Activated CD4-positive, CD25-positive, alpha-beta regulatory T cell treated with anti-CD3 and anti-CD28 coated beads, Interleukin-2, amount 50 U/mL, for 72 hours (primary cell): ENCODE data around the gene CIPC.

Experiments
- DNase-seq: peaks from one replicate; pipeline ENCODE4 v3.0.0; 2021

Gene CIPC

GRCh38 chr14:77097700-77098528, at the start of gene CIPC:
Gene CIPC (plus strand): TSS chr14:77098258. CDS start chr14:77105709, 7,451 bp downstream.
- peak; percentile 99 for DNase-seq

- DNase-seq: no peak
Observed at GRCh38 chr14:77051116-77051515, 46.9 kb upstream of the CIPC start.

- DNase-seq: no peak
Observed at GRCh38 chr14:77052281-77053044, 45.6 kb upstream of the CIPC start.

GRCh38 chr14:77053046-77053841, 44.8 kb upstream of the CIPC start:
- DNase-seq: peak; percentile 82

GRCh38 chr14:77055306-77055705, 42.8 kb upstream of the CIPC start:
- DNase-seq: no peak

- no peak for DNase-seq
Observed at GRCh38 chr14:77055981-77056380, 42.1 kb upstream of the CIPC start.

GRCh38 chr14:77058117-77058516, 39.9 kb upstream of the CIPC start:
- no peak for DNase-seq

- DNase-seq: no peak
Observed at GRCh38 chr14:77058785-77059184, 39.3 kb upstream of the CIPC start.

- DNase-seq: no peak
Observed at GRCh38 chr14:77059276-77059915, 38.7 kb upstream of the CIPC start.

- no peak for DNase-seq
Observed at GRCh38 chr14:77061630-77062257, 36.3 kb upstream of the CIPC start.

GRCh38 chr14:77062261-77062660, 35.8 kb upstream of the CIPC start:
- no peak for DNase-seq

- no peak for DNase-seq
Observed at GRCh38 chr14:77063571-77064171, 34.4 kb upstream of the CIPC start.

- DNase-seq: no peak
Observed at GRCh38 chr14:77064521-77065178, 33.4 kb upstream of the CIPC start.

- no peak for DNase-seq
Observed at GRCh38 chr14:77065851-77066577, 32.0 kb upstream of the CIPC start.

GRCh38 chr14:77066578-77067172, 31.4 kb upstream of the CIPC start:
- DNase-seq: no peak

GRCh38 chr14:77067632-77068516, 30.2 kb upstream of the CIPC start:
- DNase-seq: peak; percentile 49

- DNase-seq: no peak
Observed at GRCh38 chr14:77068517-77069200, 29.4 kb upstream of the CIPC start.

- DNase-seq: no peak
Observed at GRCh38 chr14:77069551-77069950, 28.5 kb upstream of the CIPC start.
